GM12891 (cell line): Measurements from ENCODE around the gene XPO1.
A peak's percentile ranks its signal among the peaks of the same experiment; 100 is the strongest.
"Not testable (repeated sequence)": the region's sequence is repeated elsewhere in the genome, so short reads cannot be mapped to it uniquely, and the experiment has no call there.

Source experiments
- DNase-seq: peaks from one replicate; pipeline ENCODE4 v3.0.0; 2011; ENCODE audit warnings: low spot score; ENCODE audit not compliant: insufficient read length
- FAIRE-seq: peaks from 2 replicates; lab custom pipeline; 2011; peaks lifted over from hg19 to GRCh38; lab: Jason Lieb, UNC
- PAX5 ChIP-seq: IDR thresholded peaks from 2 replicates; pipeline ENCODE4 v1.6.1; 2011; ENCODE audit warnings: low read length, moderate library complexity, mild to moderate bottlenecking; ENCODE audit not compliant: insufficient read depth, severe bottlenecking
- POLR2A ChIP-seq: IDR thresholded peaks from 2 replicates; pipeline ENCODE4 v1.6.1; 2011; ENCODE audit warnings: low read depth, low read length, control low read depth
- POLR2AphosphoS5 ChIP-seq: IDR thresholded peaks from 2 replicates; pipeline ENCODE4 v1.6.1; 2011; ENCODE audit warnings: low read depth, low read length, control low read depth
- POU2F2 ChIP-seq: IDR thresholded peaks from 2 replicates; pipeline ENCODE4 v1.6.1; 2011; ENCODE audit warnings: low read depth, mild to moderate bottlenecking, control low read depth, low read length, moderate library complexity
- SPI1 ChIP-seq: IDR thresholded peaks from 2 replicates; pipeline ENCODE4 v1.6.1; 2011; ENCODE audit warnings: low read depth, low read length, control low read depth
- TAF1 ChIP-seq: IDR thresholded peaks from 2 replicates; pipeline ENCODE4 v1.6.1; 2011; ENCODE audit warnings: low read depth, low read length, control low read depth

XPO1 gene

GRCh38 chr2:61557381-61557780 lies 19.2 kb upstream of the XPO1 start:
- no peak for TF ChIP-seq POU2F2
- TF ChIP-seq POLR2A: no peak
- TF ChIP-seq PAX5: no peak
- TF ChIP-seq TAF1: no peak
- no peak for TF ChIP-seq SPI1
- no peak for TF ChIP-seq POLR2AphosphoS5
- FAIRE-seq (no peak), DNase-seq (no peak)

GRCh38 chr2:61554604-61555003 lies 16.4 kb upstream of the XPO1 start:
- TF ChIP-seq POU2F2 (no peak), TAF1 (no peak), PAX5 (no peak), POLR2AphosphoS5 (no peak), SPI1 (no peak), POLR2A (no peak)
- DNase-seq (no peak), FAIRE-seq (peak; percentile 57)

GRCh38 chr2:61550375-61551209 lies 12.4 kb upstream of the XPO1 start:
- TF ChIP-seq POU2F2: no peak
- TF ChIP-seq SPI1: no peak
- no peak for TF ChIP-seq POLR2AphosphoS5
- TF ChIP-seq TAF1: no peak
- TF ChIP-seq POLR2A: no peak
- TF ChIP-seq PAX5: no peak
- FAIRE-seq (no peak), DNase-seq (no peak)

GRCh38 chr2:61549546-61549945 lies 11.4 kb upstream of the XPO1 start:
- no peak for DNase-seq
- no peak for TF ChIP-seq POU2F2
- no peak for TF ChIP-seq SPI1
- no peak for FAIRE-seq

- no peak for DNase-seq
- no peak for TF ChIP-seq PAX5
- no peak for TF ChIP-seq POLR2AphosphoS5
- no peak for TF ChIP-seq POLR2A
- no peak for TF ChIP-seq TAF1
- no peak for TF ChIP-seq SPI1
- TF ChIP-seq POU2F2: no peak
- no peak for FAIRE-seq
These were observed 4.9 kb upstream of the XPO1 start for GRCh38 chr2:61543062-61543461.

- not testable (repeated sequence) for FAIRE-seq, DNase-seq
These were observed 2.0 kb upstream of the XPO1 start for GRCh38 chr2:61540167-61540566.

- FAIRE-seq: peak; percentile 82
- no peak for DNase-seq
- 0 out of 2 replicates have a peak, but pooled peaks have one; percentile 32 for TF ChIP-seq POLR2A
- peak; percentile 48; the same call in 1 of the 2 replicates for TF ChIP-seq TAF1
- TF ChIP-seq SPI1: no peak
These were observed 864 bp upstream of the XPO1 start for GRCh38 chr2:61538920-61539520.

GRCh38 chr2:61537950-61538199 lies 281 bp downstream of the XPO1 start:
- FAIRE-seq (no peak), DNase-seq (no peak)
- peak; percentile 79 for TF ChIP-seq POLR2A
- TF ChIP-seq POLR2AphosphoS5: no peak
- TF ChIP-seq POU2F2: no peak
- no peak for TF ChIP-seq SPI1
- TF ChIP-seq TAF1: no peak
- no peak for TF ChIP-seq PAX5

GRCh38 chr2:61537277-61537949 lies 743 bp downstream of the XPO1 start:
- FAIRE-seq (no peak), DNase-seq (no peak)
- TF ChIP-seq POU2F2 (no peak), POLR2AphosphoS5 (no peak), TAF1 (no peak), PAX5 (no peak), SPI1 (no peak), POLR2A (no peak)
